ENCODE results near the gene NANOS1.
A peak's percentile ranks its signal among the peaks of the same experiment; 100 is the strongest.

Gene NANOS1

DNA sequence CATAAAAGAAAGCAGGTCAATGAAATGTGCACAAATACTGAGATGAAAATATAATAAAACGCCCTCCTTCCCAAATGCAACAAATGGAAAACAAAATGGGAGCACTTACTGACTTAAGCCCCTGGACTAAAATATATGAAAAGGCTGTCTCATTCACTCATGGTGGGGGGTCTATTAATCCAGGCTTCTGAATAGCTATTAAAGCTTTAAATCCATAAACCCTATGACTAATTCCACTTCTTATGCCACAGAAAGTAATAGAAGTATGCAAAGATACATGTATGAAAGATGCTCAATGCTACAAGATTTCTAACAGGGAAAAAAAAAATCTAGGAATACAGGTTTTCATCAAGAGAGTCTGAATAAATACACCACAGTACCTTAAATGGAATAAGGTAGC, 30.6 kb downstream of the NANOS1 start:
- no peak for DNase-seq (ENCODE audit: low spot score)

- no peak for DNase-seq (ENCODE audit: low spot score)
These were observed 31.8 kb downstream of the NANOS1 start for GRCh38 chr10:119061352-119061751.

GRCh38 chr10:119061926-119062325, 32.4 kb downstream of the NANOS1 start:
- DNase-seq (ENCODE audit: low spot score): no peak

DNA sequence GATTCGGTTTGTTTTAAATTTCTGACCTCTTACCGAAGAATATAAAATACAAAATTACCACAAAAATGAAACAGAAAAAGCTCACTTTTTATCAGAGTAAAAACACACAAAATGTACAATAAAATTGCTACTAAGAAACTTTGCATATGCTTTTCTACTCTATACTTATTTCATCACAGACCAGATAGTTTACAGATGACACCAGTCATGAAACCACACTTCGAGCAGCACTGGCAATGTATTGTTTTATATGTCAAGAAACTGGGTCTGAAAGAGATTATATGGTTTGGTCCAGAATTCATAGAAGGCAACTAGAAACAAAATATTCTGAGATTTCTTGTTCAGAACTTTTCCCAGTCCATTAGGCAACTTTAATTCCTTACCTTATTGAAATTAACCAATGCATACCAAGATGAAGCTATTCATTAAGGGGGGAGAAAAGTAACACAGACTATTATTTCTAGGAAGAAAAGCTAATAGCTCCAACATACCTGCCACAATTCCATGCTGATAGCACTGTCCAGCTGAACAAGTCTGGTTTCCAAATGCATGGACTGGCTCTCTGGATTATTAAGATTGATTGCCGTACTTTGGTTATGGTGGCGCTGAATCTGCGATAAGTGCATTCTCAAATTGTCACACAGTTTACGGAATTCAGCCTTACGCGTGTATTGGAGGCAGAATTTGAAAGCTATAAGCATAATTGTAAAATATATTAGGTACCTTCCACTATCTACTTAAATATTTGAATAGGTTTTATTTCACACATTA, 41.1 kb downstream of the NANOS1 start:
- no peak for DNase-seq (ENCODE audit: low spot score)

GRCh38 chr10:119073584-119073983, 44.1 kb downstream of the NANOS1 start:
- DNase-seq (ENCODE audit: low spot score): no peak

GRCh38 chr10:119078422-119079179, 49.1 kb downstream of the NANOS1 start:
- DNase-seq (ENCODE audit: low spot score): no peak

DNA sequence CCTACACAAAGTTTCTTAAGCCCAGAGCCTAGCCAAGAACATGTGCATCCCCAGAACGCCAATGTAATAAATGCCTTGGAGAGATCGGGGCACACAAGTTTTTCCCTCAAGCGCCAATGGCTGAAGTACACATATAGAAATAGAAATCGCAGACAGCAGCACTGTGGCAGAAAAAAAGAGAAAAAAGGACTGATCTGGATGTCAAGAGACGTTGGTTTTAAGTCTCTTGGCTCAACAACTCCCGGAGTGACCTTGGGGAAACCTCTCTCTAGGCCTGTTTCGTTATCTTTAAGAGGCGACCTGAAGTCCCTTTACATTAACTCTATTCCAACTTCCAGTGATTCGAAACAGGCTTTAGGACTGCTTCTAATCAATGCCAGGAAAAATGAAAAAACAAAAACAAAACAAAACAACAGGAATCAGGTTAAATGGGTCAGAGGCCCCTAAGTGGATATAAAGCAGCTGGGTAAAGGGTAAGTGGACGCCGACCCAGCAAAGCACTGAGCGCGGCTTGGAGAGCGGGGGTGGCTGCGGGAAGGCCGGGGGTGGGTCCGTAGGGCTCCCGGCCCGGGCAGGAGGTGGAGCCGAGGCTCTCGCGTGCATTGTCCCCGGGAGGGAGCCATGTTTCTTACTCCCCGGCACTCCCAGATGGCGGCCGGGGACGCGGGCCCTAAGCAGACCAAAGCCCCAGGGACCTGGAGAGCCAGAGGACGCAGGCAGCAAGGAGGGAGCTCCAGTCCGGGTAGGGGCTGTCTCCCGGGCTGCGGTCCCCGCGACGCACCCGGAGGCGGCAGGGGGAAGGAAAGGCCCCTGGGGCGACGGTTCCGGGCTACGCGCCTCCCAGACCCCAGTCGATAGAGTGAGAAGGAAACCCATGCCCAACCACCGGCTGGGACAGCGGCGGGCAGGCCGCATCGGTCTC, 50.3 kb downstream of the NANOS1 start:
- DNase-seq (ENCODE audit: low spot score): peak; percentile 49

DNA sequence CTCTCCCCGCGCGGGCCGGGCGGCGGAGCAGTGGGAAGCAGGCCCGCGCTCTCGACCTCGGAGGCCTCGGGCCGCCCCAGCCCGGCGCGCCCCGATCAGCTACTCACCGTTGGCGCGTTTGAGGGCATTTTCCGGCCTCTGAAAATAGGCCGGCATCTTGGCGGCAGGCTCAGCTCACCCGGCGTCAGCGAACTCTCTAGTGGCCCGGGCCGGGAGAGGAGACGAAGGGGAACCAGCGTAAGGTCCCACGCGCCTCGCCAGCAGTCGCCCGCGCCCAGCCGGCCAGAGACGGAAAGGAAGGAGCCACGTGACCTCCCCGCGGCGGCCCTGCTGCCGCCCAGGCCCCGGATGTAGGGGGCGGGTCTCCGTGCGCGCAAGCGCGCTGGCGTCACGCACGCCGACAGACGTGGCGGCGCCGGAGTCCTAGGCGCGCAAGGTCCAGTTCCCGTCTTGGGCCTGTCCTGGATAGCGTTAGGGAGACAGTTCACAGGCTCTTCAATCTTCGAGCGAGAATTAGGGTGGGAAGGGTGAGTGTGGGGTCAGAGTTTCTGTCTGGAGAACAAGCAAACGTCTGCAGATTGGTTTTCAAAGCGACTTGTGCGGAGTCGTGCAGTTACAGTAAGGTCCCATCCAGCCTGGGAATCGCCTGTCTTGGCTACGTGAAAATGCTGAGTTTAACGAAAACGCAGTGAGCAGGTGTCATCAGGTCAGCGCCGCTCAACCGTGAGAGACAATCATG, 51.2 kb downstream of the NANOS1 start, which contains the start of gene EIF3A:
Gene EIF3A, minus strand, starts transcription at position 297 of the 739 bp plus-strand sequence. Its CDS starts 141 bp downstream, at position 156.
- peak; percentile 73 for DNase-seq (ENCODE audit: low spot score)

Data from HuH-7.5 (cell line).